GM12801 (cell line): ENCODE results near the gene RBFOX2.

Experiments used
- TF ChIP-seq, protein P1 (sequence below): IDR thresholded peaks from one replicate; pipeline ENCODE4 v1.5.1; 2011; ENCODE audit warnings: control low read depth; ENCODE audit not compliant: insufficient read length; ENCODE audit errors: extremely low read depth

The RBFOX2 gene

DNA sequence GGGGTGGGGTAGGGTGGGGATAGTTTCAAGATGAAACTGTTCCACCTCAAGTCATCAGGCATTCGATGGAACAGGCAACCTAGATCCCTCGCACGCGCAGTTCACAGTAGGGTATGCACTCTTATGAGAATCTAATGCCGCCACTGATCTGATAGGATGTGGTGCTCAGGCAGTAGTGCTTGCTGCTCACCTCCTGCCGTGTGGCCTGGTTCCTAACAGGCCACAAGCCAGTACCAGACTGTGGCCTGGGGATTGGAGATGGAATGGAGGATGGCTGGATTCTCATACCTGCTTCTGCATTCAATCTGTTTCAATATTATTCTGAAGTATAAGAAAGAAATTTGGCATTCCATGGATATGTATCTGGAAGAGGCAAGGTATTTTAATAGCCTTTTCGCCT, 73.1 kb downstream of the RBFOX2 start:
- TF ChIP-seq, protein P1, sequence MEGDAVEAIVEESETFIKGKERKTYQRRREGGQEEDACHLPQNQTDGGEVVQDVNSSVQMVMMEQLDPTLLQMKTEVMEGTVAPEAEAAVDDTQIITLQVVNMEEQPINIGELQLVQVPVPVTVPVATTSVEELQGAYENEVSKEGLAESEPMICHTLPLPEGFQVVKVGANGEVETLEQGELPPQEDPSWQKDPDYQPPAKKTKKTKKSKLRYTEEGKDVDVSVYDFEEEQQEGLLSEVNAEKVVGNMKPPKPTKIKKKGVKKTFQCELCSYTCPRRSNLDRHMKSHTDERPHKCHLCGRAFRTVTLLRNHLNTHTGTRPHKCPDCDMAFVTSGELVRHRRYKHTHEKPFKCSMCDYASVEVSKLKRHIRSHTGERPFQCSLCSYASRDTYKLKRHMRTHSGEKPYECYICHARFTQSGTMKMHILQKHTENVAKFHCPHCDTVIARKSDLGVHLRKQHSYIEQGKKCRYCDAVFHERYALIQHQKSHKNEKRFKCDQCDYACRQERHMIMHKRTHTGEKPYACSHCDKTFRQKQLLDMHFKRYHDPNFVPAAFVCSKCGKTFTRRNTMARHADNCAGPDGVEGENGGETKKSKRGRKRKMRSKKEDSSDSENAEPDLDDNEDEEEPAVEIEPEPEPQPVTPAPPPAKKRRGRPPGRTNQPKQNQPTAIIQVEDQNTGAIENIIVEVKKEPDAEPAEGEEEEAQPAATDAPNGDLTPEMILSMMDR = no peak

DNA sequence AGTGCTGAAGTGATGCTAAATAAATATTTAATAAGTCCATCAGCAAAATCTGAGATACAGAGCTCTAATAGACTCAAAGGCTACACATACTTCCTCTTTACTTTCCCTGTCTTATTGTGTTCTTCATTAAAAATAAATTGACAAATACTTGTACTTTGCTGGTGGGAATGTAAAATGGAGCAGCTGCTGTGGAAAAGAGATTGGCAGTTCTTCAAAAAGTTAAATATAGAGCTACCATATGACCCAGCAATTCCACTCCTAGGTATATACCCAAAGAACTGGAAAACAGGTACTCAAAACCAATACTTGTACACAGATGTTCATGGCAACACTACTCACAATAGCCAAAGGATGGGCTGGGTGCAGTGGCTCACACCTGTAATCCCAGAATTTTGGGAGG, 76.0 kb downstream of the RBFOX2 start:
- TF ChIP-seq, protein P1 = no peak

DNA sequence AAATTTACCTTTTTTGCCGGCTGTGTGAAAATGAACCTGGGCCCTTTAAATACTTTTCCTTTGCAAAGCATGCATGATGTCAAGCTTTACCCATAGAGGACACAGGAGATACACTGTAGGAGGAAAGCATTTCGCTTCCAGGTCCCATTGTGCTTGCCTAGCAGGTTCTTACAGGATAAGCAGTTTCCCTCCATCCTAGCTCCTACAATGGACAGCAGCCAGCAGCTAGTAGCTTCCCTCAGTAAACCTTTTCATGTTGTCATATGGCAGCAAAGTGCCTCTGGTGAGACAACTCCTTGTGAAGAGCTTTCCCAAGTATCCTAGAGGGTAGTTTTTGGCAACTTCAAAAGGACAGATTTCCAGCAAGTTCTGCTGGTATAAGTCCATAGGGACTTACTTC, 78.4 kb downstream of the RBFOX2 start:
- TF ChIP-seq, protein P1 = no peak

DNA sequence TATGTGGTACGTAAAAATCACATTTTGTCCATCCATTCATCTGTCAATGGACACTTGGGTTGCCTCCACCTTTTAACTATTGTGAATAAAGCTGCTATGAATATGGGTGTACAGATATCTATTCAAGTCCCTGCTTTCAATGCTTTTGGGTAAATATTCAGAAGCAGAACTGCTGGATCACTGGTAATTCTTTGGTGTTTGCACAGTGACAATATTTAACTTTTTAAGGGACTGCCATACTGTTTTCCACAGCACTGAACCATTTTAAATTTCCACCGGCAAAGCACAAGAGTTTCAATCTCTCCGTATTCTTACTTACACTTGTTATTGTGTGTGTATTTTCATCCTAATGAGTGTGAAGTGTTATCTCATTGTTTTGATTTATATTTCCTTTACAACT, 79.4 kb downstream of the RBFOX2 start:
- TF ChIP-seq, protein P1 = no peak

DNA sequence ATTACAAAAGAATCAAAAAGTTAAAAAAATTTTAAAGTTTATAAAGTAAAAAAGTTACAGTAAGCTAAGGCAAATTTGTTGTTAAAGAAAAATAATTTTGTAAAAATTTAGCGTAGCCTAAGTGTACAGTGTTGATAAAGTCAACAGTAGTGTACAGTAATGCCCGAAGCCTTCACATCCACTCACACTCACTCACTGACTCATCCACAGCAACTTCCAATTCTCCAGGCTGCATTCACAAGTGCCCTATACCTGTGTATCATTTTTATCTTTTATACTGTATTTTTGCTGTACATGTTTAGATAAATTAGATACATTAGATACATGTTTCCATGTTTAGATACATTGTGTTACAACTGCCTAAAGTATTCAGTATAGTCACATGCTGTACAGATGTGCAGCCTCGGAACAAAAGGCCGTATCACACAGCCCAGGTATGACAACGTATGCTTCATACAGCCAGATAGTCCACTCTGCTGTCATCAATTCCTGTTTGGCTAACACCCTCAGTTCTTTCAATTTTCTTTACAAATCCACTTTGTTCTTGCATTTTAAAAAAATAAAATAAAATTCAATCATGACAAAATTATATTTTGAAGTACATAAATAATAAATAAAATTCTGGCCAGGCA, 80.7 kb downstream of the RBFOX2 start:
- TF ChIP-seq, protein P1 = no peak

DNA sequence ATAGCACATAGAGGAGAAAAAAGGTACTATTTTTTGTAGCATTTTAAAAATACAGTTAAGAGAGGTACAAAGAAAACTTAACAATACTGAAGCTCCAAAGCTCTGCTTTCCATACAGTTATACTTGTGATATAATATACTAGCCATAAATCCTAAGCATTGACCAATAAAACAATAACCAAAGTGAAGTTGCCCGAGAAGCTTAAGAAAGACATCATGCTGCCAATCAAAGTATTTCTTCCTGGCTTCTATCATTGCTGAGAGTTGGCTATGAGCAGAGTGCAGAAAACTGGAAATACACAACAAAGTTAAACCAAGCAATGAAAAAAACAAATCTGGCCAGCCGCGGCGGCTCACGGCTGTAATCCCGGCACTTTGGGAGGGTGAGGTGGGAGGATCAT, 84.2 kb downstream of the RBFOX2 start:
- TF ChIP-seq, protein P1 = no peak

DNA sequence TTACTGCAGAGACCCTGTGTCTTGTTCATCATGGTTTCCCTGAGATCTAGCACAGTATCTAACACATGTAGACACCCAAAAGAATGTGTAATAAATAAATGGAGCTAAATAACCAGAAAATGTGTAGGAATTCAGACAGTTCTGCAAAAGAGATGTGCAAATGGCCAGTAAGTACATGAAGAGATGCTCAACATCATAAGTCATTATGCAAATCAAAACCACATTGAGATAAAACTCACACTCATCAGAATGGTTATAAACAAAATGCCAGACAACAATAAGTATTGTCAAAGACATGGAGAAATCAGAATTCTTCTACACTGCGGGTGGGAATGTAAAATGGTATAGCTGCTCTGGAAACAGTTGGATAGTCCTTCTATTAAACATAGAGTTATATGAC, 88.5 kb downstream of the RBFOX2 start:
- TF ChIP-seq, protein P1 = no peak

DNA sequence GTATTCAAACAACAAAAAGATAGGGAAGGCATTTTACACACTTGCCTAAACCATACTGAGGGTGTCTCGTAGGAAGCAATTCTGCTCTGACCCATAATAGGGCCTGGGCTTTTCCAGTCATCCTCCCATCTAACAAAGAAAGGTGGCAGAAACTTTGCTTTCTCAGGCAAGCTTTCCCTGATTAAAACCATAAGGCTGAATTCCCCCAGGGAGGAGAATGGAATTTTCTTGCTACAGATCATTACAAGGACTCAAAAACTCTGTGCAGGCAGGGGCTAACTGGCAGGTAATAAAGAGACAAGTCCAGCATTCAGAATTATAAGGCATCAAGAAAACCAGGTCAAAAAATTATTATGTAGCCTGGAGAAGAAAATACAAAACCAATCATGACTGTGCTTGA, 90.4 kb downstream of the RBFOX2 start:
- TF ChIP-seq, protein P1 = no peak
